Vagina (tissue), 2 donors: ENCODE measurements around the gene SLC2A1. TPM values are rescaled to one million over a fixed set of nuclear protein-coding genes. Genes with fewer than 3 reads are reported as not detected.
A peak's percentile ranks its signal among the peaks of the same experiment; 100 is the strongest.
"Not testable (repeated sequence)": the region's sequence is repeated elsewhere in the genome, so short reads cannot be mapped to it uniquely, and the experiment has no call there.

Source experiments
- DNase-seq, 2 donors: peaks; one replicate each; pipeline ENCODE4 v3.0.0-alpha.2; 2017; ENCODE audit errors: extremely low spot score in 2 of 2
- H3K27ac ChIP-seq: fragments of 200-600 bp; sonication (generic); one replicate; pipeline ENCODE4 v1.5.1; 2019
- H3K27me3 ChIP-seq: fragments of 200-600 bp; sonication (generic); one replicate; pipeline ENCODE4 v1.5.1; 2019
- H3K36me3 ChIP-seq, 2 donors: fragments of 200-600 bp; sonication (generic); one replicate each; pipeline ENCODE4 v1.5.1; 2017 to 2019
- H3K4me1 ChIP-seq: fragments of 200-600 bp; sonication (generic); one replicate; pipeline ENCODE4 v1.5.1; 2019
- H3K4me3 ChIP-seq, 2 donors: fragments of 200-600 bp; sonication (generic); 1 replicate in 1 of 2; 2 replicates in 1 of 2; pipeline ENCODE4 v1.5.1; 2016 to 2019
- H3K9me3 ChIP-seq: fragments of 200-600 bp; sonication (generic); one replicate; pipeline ENCODE4 v1.5.1; 2019
- POLR2A ChIP-seq, 2 donors: fragments of 450-650 bp; IDR thresholded peaks; one replicate each; pipeline ENCODE4 v1.6.1; 2017; ENCODE audit warnings: antibody characterized with exemption in 2 of 2, mild to moderate bottlenecking in 2 of 2, moderate library complexity in 2 of 2
- POLR2AphosphoS5 ChIP-seq, 2 donors: sonication (generic); formaldehyde crosslinking; IDR thresholded peaks; one replicate each; pipeline ENCODE4 v1.9.0; 2017; ENCODE audit warnings: antibody characterized with exemption in 2 of 2, mild to moderate bottlenecking in 2 of 2, low read depth in 1 of 2; ENCODE audit not compliant: insufficient read depth in 1 of 2
- intact Hi-C: fragments of 100-400 bp; cut with DNase I; formaldehyde crosslinking; loops from one replicate; pipeline ENCODE4 v1.15.1; 2023
- total RNA-seq: library from RNA; depleted of rRNA; stranded (reverse); fragments of >200 nt; gene quantifications from one replicate; pipeline ENCODE4 v1.2.3, GENCODE V29; 2016
- TF ChIP-seq, protein P1 (sequence below), 3 experiments: fragments of 450-650 bp in 2 of 3; fragments of 200-600 bp in 1 of 3; sonication (generic) in 1 of 3; IDR thresholded peaks; one replicate each; pipeline ENCODE4 v1.5.1; 2017 to 2019; ENCODE audit warnings: antibody characterized with exemption in 3 of 3, mild to moderate bottlenecking in 2 of 3, moderate library complexity in 2 of 3

SLC2A1 gene
- total RNA-seq, 1 donor from 2014 or later, result 286 TPM

DNA sequence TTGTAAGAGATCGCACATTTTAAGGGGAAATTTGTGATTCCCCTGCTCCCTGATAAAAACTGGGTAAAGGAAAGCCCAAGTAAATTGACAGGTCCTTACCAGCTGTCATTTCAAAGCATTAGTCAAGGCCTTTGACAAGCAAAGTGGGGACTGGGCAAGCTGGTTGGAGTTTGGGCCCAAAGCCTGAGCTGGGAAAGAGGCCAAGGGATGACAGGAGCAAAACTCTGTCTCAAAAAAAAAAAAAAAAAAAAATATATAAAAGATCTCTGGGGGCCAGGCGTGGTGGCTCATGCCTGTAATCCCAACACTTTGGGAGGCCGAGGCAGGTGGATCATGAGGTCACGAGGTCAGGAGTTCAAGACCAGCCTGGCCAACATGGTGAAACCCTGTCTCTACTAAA lies 36.9 kb downstream of the SLC2A1 start:
- DNase-seq, result peak in 1 of 2 donors; percentile 20
- intact Hi-C loops, result loop anchor here (5.0 kb wide), 1 partner anchor 239 kb away; the partner anchor contains the start of gene YBX1
- H3K36me3 ChIP-seq, result peaks cover 3% of the 10 kb centered on the region in 2 donors

DNA sequence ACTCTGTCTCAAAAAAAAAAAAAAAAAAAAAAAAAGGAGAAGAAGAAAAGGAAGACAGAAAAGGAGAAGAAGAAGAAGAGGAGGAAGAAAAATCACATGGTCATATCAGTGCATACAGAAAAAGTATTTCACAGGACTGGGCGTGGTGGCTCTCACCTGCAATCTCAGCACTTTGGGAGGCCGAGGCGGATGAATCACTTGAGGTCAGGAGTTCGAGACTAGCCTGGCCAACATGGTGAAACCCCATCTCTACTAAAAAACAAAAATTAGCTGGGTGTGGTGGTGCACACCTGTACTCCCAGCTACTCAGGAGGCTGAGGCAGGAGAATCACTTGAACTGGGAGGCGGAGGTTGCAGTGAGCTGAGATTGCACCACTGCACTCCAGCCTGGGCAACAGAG lies 39.0 kb downstream of the SLC2A1 start:
- H3K27ac ChIP-seq, DNase-seq, H3K27me3 ChIP-seq, H3K36me3 ChIP-seq, H3K4me3 ChIP-seq, H3K9me3 ChIP-seq, H3K4me1 ChIP-seq: not testable (repeated sequence)
- intact Hi-C loops, result loop anchor here (5.0 kb wide), 1 partner anchor 237 kb away; the partner anchor contains the start of gene YBX1

More for the DNA sequence above, 36.9 kb downstream of the SLC2A1 start:
- H3K9me3 ChIP-seq, result no peaks in the 10 kb centered on the region
- H3K27ac ChIP-seq, result no peak overlapping the region
- no peak for TF ChIP-seq POLR2AphosphoS5 (IDR thresholded peaks at IDR 0.05; ENCODE audit: insufficient read depth in 1 of 2, low read depth in 1 of 2)
- TF ChIP-seq POLR2A (IDR thresholded peaks at IDR 0.05), result no peak
- TF ChIP-seq, protein P1, sequence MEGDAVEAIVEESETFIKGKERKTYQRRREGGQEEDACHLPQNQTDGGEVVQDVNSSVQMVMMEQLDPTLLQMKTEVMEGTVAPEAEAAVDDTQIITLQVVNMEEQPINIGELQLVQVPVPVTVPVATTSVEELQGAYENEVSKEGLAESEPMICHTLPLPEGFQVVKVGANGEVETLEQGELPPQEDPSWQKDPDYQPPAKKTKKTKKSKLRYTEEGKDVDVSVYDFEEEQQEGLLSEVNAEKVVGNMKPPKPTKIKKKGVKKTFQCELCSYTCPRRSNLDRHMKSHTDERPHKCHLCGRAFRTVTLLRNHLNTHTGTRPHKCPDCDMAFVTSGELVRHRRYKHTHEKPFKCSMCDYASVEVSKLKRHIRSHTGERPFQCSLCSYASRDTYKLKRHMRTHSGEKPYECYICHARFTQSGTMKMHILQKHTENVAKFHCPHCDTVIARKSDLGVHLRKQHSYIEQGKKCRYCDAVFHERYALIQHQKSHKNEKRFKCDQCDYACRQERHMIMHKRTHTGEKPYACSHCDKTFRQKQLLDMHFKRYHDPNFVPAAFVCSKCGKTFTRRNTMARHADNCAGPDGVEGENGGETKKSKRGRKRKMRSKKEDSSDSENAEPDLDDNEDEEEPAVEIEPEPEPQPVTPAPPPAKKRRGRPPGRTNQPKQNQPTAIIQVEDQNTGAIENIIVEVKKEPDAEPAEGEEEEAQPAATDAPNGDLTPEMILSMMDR (IDR thresholded peaks at IDR 0.05), result no peak
- peaks cover 17% of the 10 kb centered on the region for H3K4me1 ChIP-seq
- no peak overlapping the region for H3K4me3 ChIP-seq
- no peaks in the 10 kb centered on the region for H3K27me3 ChIP-seq

DNA sequence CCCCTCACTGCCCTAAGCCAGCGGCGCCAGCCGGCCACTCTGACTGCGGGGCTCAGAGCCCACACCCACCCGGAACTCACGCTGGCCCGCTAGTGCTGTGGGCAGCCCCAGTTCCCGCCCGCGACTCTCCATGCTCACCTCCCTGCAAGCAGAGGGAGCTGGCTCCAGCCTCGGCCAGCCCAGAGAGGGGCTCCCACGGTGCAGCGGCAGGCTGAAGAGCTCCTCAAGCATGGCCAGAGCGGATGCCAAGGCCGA lies 41.5 kb downstream of the SLC2A1 start:
- intact Hi-C loops, result no loop called here
- Histone ChIP-seq H3K4me3 (no peak overlapping the region), H3K9me3 (no peaks in the 10 kb centered on the region), H3K4me1 (no peaks in the 10 kb centered on the region), H3K27ac (no peak overlapping the region), H3K36me3 (no peaks in the 10 kb centered on the region), H3K27me3 (no peaks in the 10 kb centered on the region)
- TF ChIP-seq, protein P1 (IDR thresholded peaks at IDR 0.05), result no peak
- TF ChIP-seq POLR2AphosphoS5 (IDR thresholded peaks at IDR 0.05; ENCODE audit: insufficient read depth in 1 of 2, low read depth in 1 of 2) (no peak), POLR2A (IDR thresholded peaks at IDR 0.05) (no peak)
- DNase-seq, result no peak

DNA sequence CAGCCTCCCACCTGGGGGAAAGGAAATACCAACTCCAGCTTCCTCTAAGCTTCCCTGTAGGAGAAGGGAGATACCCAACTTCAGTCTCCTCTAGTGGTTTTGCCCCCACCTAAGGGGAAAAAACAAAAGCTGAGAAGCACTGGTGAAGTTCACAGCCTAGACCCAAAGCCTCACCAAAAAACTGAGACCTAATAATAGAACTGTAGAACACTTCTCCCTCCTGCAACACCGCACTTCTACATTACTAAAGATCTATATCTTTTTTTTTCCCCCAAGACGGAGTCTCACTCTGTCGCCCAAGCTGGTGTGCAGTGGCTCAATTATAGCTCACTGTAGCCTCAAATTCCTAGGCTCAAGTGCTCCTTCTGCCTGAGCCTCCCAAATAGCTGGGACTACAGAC lies 43.2 kb downstream of the SLC2A1 start:
- Histone ChIP-seq H3K27me3 (no peaks in the 10 kb centered on the region), H3K4me1 (no peaks in the 10 kb centered on the region), H3K36me3 (no peaks in the 10 kb centered on the region), H3K9me3 (no peaks in the 10 kb centered on the region), H3K27ac (no peak overlapping the region), H3K4me3 (no peak overlapping the region)
- no peak for DNase-seq
- TF ChIP-seq, protein P1 (IDR thresholded peaks at IDR 0.05), result no peak
- TF ChIP-seq POLR2A (IDR thresholded peaks at IDR 0.05) (no peak), POLR2AphosphoS5 (IDR thresholded peaks at IDR 0.05; ENCODE audit: insufficient read depth in 1 of 2, low read depth in 1 of 2) (no peak)
- intact Hi-C loops, result loop anchor here (2.0 kb wide), 1 partner anchor 157 kb away; no protein-coding TSS in a partner anchor

DNA sequence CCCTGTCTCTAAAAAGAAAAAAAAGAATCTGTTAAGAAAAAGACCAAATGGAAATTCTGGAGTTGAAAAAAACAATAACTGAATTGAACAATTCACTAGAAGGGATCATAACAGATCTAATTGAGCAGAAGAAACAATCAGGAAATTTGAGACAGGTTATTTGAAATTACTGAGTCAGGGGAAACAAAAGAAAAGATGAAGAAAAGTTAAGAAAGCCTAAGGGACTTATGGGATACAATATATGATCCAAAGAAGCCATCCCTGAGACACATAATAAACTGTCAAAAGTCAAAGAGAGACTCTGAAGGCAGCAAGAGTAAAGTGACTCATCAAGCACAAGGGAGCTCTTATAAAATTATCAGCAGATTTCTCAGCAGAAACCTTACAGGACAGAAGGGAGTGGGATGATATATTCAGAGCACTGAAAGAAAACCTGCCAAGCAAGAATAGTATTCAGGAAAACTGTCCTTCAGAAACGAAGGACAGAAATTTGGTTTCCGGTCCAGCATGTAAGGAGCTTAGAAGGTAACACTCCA lies 44.5 kb downstream of the SLC2A1 start:
- Histone ChIP-seq H3K27ac (no peak overlapping the region), H3K36me3 (no peaks in the 10 kb centered on the region)
- intact Hi-C loops, result loop anchor here (2.0 kb wide), 1 partner anchor 159 kb away; no protein-coding TSS in a partner anchor

More for the DNA sequence above, 44.5 kb downstream of the SLC2A1 start:
- Histone ChIP-seq H3K4me1 (no peaks in the 10 kb centered on the region), H3K4me3 (no peak overlapping the region), H3K9me3 (no peaks in the 10 kb centered on the region), H3K27me3 (no peaks in the 10 kb centered on the region)
- no peak for DNase-seq
- TF ChIP-seq POLR2AphosphoS5 (IDR thresholded peaks at IDR 0.05; ENCODE audit: insufficient read depth in 1 of 2, low read depth in 1 of 2), result no peak
- no peak for TF ChIP-seq POLR2A (IDR thresholded peaks at IDR 0.05)
- TF ChIP-seq, protein P1 (IDR thresholded peaks at IDR 0.05), result no peak
